ENCODE data around the gene NUCB2.

- TF ChIP-seq CTCF (IDR thresholded peaks at IDR 0.05; ENCODE audit: insufficient read depth, low read length) (no peak), SPI1 (IDR thresholded peaks at IDR 0.05; ENCODE audit: borderline replicate concordance, low read depth) (no peak), POLR2AphosphoS5 (IDR thresholded peaks at IDR 0.05; ENCODE audit: low read depth) (no peak), REST (IDR thresholded peaks at IDR 0.05; ENCODE audit: insufficient replicate concordance, low read depth) (no peak)
Measured at GRCh38 chr11:17381156-17381555, 104.6 kb downstream of the NUCB2 start.
